HEK293 (cell line): ENCODE results near the gene PLEKHG2.

Source experiments
- CTCF ChIA-PET: fragments of 350-600 bp; formaldehyde crosslinking; extraction: SDS; loops from one replicate; lab custom pipeline; 2021; ENCODE audit warnings: antibody characterized with exemption; lab: Yijun Ruan, JAX
- POLR2A ChIA-PET: fragments of 300-600 bp; formaldehyde crosslinking; extraction: SDS; loops from one replicate; lab custom pipeline; 2020; ENCODE audit warnings: antibody characterized with exemption, inconsistent platforms; lab: Yijun Ruan, JAX
- H3K27ac ChIP-seq: fragments of 200-500 bp; sonication (Bioruptor generic); 2 replicates; pipeline ENCODE4 v1.5.1; 2014; ENCODE audit warnings: low read depth, low read length, control low read depth, inconsistent platforms; ENCODE audit errors: extremely low read depth
- H3K36me3 ChIP-seq, 2 experiments: fragments of 200-500 bp in 1 of 2; sonication (Bioruptor generic) in 1 of 2; 1 replicate in 1 of 2; 2 replicates in 1 of 2; pipeline ENCODE4 v1.5.1; 2014 to 2017; ENCODE audit warnings: inconsistent platforms in 2 of 2, low read length in 2 of 2; ENCODE audit not compliant: control insufficient read depth in 2 of 2, insufficient read depth in 1 of 2
- H3K4me1 ChIP-seq: fragments of 200-500 bp; sonication (Bioruptor generic); 2 replicates; pipeline ENCODE4 v1.5.1; 2014; ENCODE audit warnings: mild to moderate bottlenecking, low read length, inconsistent platforms; ENCODE audit not compliant: control insufficient read depth, insufficient read depth
- H3K4me3 ChIP-seq: 2 replicates; pipeline ENCODE4 v1.5.1; 2011; ENCODE audit warnings: low read depth, mild to moderate bottlenecking, control low read depth, low read length, moderate library complexity
- H3K9me3 ChIP-seq: fragments of 200-500 bp; sonication (Bioruptor generic); 2 replicates; pipeline ENCODE4 v1.5.1; 2014; ENCODE audit warnings: low read depth, low read length, inconsistent platforms; ENCODE audit not compliant: control insufficient read depth, insufficient read depth
- GLI2 ChIP-seq: fragments of 450-650 bp; formaldehyde crosslinking; IDR thresholded peaks from 2 replicates; pipeline ENCODE4; 2017; ENCODE audit warnings: missing biosample characterization, missing genetic modification characterization, low read depth, borderline replicate concordance
- GLIS2 ChIP-seq: fragments of 450-650 bp; formaldehyde crosslinking; IDR thresholded peaks from 2 replicates; pipeline ENCODE4 v1.5.1; 2016; ENCODE audit warnings: missing biosample characterization, missing genetic modification characterization
- HOXD13 ChIP-seq: sonication (generic); formaldehyde crosslinking; IDR thresholded peaks from 2 replicates; pipeline ENCODE4 v1.8.0; 2022; ENCODE audit warnings: missing genetic modification reagents, borderline replicate concordance
- IKZF3 ChIP-seq: fragments of 450-650 bp; IDR thresholded peaks from 2 replicates; pipeline ENCODE4 v1.5.0; 2018; ENCODE audit warnings: missing biosample characterization, mild to moderate bottlenecking, missing genetic modification characterization, moderate library complexity
- KLF17 ChIP-seq: fragments of 450-650 bp; formaldehyde crosslinking; IDR thresholded peaks from 2 replicates; pipeline ENCODE4 v1.5.1; 2016; ENCODE audit warnings: missing biosample characterization, missing genetic modification characterization
- PRDM4 ChIP-seq: fragments of 450-650 bp; formaldehyde crosslinking; IDR thresholded peaks from 2 replicates; pipeline ENCODE4 v1.5.1; 2017; ENCODE audit warnings: missing biosample characterization, missing genetic modification characterization
- ZBTB20 ChIP-seq: fragments of 450-650 bp; formaldehyde crosslinking; IDR thresholded peaks from 2 replicates; pipeline ENCODE4 v1.5.1; 2016; ENCODE audit warnings: missing biosample characterization, missing genetic modification characterization
- ZBTB21 ChIP-seq: fragments of 450-650 bp; formaldehyde crosslinking; IDR thresholded peaks from 2 replicates; pipeline ENCODE4 v1.5.1; 2017; ENCODE audit warnings: missing biosample characterization, missing genetic modification characterization
- ZNF121 ChIP-seq: fragments of 450-650 bp; formaldehyde crosslinking; IDR thresholded peaks from 2 replicates; pipeline ENCODE4 v1.5.1; 2016; ENCODE audit warnings: missing biosample characterization, missing genetic modification characterization
- ZNF132 ChIP-seq: fragments of 450-650 bp; formaldehyde crosslinking; IDR thresholded peaks from 2 replicates; pipeline ENCODE4 v1.5.1; 2017; ENCODE audit warnings: missing biosample characterization, missing genetic modification characterization, borderline replicate concordance
- ZNF175 ChIP-seq: fragments of 450-650 bp; formaldehyde crosslinking; IDR thresholded peaks from 2 replicates; pipeline ENCODE4 v1.5.1; 2016; ENCODE audit warnings: missing biosample characterization, missing genetic modification characterization
- ZNF184 ChIP-seq: fragments of 450-650 bp; IDR thresholded peaks from 2 replicates; pipeline ENCODE4 v1.5.1; 2018; ENCODE audit warnings: missing biosample characterization, mild to moderate bottlenecking, missing genetic modification characterization
- ZNF248 ChIP-seq: fragments of 450-650 bp; formaldehyde crosslinking; IDR thresholded peaks from 2 replicates; pipeline ENCODE4 v1.5.1; 2017; ENCODE audit warnings: missing biosample characterization, missing genetic modification characterization
- ZNF302 ChIP-seq: fragments of 450-650 bp; formaldehyde crosslinking; IDR thresholded peaks from 2 replicates; pipeline ENCODE4 v1.5.1; 2016; ENCODE audit warnings: missing biosample characterization, missing genetic modification characterization, low read depth
- ZNF555 ChIP-seq: fragments of 450-650 bp; formaldehyde crosslinking; conservative IDR thresholded peaks from 2 replicates; pipeline ENCODE4 v1.5.1; 2017; ENCODE audit warnings: missing biosample characterization, mild to moderate bottlenecking, missing genetic modification characterization, inconsistent platforms
- ZNF558 ChIP-seq: fragments of 450-650 bp; formaldehyde crosslinking; IDR thresholded peaks from 2 replicates; pipeline ENCODE4 v1.5.1; 2016; ENCODE audit warnings: missing biosample characterization, missing genetic modification characterization
- ZNF785 ChIP-seq: fragments of 450-650 bp; formaldehyde crosslinking; IDR thresholded peaks from 2 replicates; pipeline ENCODE4 v1.5.1; 2016; ENCODE audit warnings: missing biosample characterization, missing genetic modification characterization
- ZXDB ChIP-seq: fragments of 450-650 bp; formaldehyde crosslinking; IDR thresholded peaks from 2 replicates; pipeline ENCODE4 v1.5.1; 2016; ENCODE audit warnings: missing biosample characterization, missing genetic modification characterization
- TF ChIP-seq, protein P1 (sequence below): fragments of 450-650 bp; formaldehyde crosslinking; conservative IDR thresholded peaks from 2 replicates; pipeline ENCODE4 v1.5.1; 2016; ENCODE audit warnings: low read depth, missing biosample characterization, missing genetic modification characterization
- TF ChIP-seq, protein P2 (sequence below): fragments of 450-650 bp; formaldehyde crosslinking; IDR thresholded peaks from 2 replicates; pipeline ENCODE4 v1.5.1; 2017; ENCODE audit warnings: missing biosample characterization, missing genetic modification characterization
- TF ChIP-seq, protein P3 (sequence below): fragments of 450-650 bp; formaldehyde crosslinking; IDR thresholded peaks from 2 replicates; pipeline ENCODE4 v1.5.1; 2016; ENCODE audit warnings: missing biosample characterization, missing genetic modification characterization, low read depth

The PLEKHG2 gene

DNA sequence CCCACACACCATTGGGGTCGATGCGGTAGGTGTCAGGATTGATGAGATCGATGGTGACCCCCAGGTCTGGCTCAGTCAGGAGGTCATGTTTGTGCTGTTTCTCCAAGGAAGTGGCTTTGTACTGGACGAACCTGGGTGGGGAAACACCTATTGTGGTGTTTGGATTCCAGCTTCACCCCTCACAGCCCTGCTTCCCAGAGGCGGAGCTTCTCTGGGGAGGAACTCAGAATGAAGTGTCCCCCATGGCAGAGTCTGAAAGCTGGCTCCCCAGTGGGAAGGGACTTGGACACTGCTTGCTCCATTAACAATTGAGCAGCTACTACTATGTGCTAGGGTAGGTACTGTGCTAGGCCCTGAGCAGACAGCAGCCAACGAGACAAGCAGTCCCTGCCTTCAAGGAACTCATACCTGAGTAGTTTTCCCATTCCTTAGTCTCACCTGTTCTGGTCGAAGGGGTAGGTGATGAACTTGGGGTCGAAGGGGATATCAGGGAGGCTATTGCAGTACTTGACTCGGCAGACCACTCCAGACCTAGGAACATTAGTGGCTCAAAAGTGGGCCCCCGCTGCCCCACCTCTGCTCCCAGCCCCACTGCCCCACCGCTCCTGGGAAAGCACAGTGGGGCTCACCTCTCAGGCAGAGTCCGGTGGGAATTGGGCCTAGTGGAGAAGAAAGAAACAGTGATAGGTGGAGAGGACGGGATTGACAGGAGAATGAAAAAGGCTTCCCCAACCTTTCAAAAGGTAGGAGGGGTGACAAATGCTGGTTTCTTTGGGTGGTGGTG, 22.6 kb upstream of the PLEKHG2 start:
- peaks cover 62 to 70% of the 10 kb centered on the region in 2 experiments for H3K36me3 ChIP-seq
- POLR2A ChIA-PET, result interaction anchor here (0.5 to 5.3 kb wide), 5 partner anchors 13 to 54 kb away, joined by 4 to 175 read pairs (median 6); partner anchors contain the start of genes RPS16 and ZFP36
- TF ChIP-seq ZNF555, result no peak
- TF ChIP-seq ZNF558, result no peak
- no peak for TF ChIP-seq ZNF175 (tag by site-specific recombination)
- no peak for TF ChIP-seq ZNF785
- TF ChIP-seq ZNF302 (tag by site-specific recombination), result no peak
- CTCF ChIA-PET, result interaction anchor here (0.6 to 2.5 kb wide), 4 partner anchors 12 to 57 kb away, joined by 3 to 10 read pairs (median 3); no protein-coding TSS in a partner anchor
- peaks cover 21% of the 10 kb centered on the region for H3K4me1 ChIP-seq
- peak overlapping the region; percentile 97 for H3K27ac ChIP-seq
- H3K9me3 ChIP-seq, result no peaks in the 10 kb centered on the region
- peak overlapping the region; percentile 68 for H3K4me3 ChIP-seq

GRCh38 chr19:39390451-39390750, 22.1 kb upstream of the PLEKHG2 start:
- peaks cover 21% of the 10 kb centered on the region for H3K4me1 ChIP-seq
- CTCF ChIA-PET, result interaction anchor here (0.6 to 2.5 kb wide), 11 partner anchors 13 to 460 kb away, joined by 3 to 29 read pairs (median 4); partner anchors contain the start of genes PLEKHG2, SAMD4B and SARS2
- peaks cover 62 to 69% of the 10 kb centered on the region in 2 experiments for H3K36me3 ChIP-seq
- peak overlapping the region; percentile 97 for H3K27ac ChIP-seq
- TF ChIP-seq, protein P1, sequence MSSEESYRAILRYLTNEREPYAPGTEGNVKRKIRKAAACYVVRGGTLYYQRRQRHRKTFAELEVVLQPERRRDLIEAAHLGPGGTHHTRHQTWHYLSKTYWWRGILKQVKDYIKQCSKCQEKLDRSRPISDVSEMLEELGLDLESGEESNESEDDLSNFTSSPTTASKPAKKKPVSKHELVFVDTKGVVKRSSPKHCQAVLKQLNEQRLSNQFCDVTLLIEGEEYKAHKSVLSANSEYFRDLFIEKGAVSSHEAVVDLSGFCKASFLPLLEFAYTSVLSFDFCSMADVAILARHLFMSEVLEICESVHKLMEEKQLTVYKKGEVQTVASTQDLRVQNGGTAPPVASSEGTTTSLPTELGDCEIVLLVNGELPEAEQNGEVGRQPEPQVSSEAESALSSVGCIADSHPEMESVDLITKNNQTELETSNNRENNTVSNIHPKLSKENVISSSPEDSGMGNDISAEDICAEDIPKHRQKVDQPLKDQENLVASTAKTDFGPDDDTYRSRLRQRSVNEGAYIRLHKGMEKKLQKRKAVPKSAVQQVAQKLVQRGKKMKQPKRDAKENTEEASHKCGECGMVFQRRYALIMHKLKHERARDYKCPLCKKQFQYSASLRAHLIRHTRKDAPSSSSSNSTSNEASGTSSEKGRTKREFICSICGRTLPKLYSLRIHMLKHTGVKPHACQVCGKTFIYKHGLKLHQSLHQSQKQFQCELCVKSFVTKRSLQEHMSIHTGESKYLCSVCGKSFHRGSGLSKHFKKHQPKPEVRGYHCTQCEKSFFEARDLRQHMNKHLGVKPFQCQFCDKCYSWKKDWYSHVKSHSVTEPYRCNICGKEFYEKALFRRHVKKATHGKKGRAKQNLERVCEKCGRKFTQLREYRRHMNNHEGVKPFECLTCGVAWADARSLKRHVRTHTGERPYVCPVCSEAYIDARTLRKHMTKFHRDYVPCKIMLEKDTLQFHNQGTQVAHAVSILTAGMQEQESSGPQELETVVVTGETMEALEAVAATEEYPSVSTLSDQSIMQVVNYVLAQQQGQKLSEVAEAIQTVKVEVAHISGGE (tag by site-specific recombination), result no peak
- peak; percentile 100; the same call in 1 of the 2 replicates for TF ChIP-seq ZBTB21 (tag by site-specific recombination)
- TF ChIP-seq ZNF248 (tag by site-specific recombination), result peak; percentile 3; the same call in 1 of the 2 replicates
- TF ChIP-seq ZBTB20 (tag by site-specific recombination), result no peak
- TF ChIP-seq HOXD13, result 0 out of 2 replicates have a peak, but pooled peaks have one; percentile 31
- peak; percentile 66; the same call in 1 of the 2 replicates for TF ChIP-seq ZNF184 (tag by site-specific recombination)
- no peak for TF ChIP-seq ZXDB (tag by site-specific recombination)
- no peak for TF ChIP-seq GLIS2 (tag by site-specific recombination)
- 0 out of 2 replicates have a peak, but pooled peaks have one; percentile 39 for TF ChIP-seq IKZF3 (tag by site-specific recombination)
- TF ChIP-seq KLF17 (tag by site-specific recombination), result no peak
- TF ChIP-seq, protein P2, sequence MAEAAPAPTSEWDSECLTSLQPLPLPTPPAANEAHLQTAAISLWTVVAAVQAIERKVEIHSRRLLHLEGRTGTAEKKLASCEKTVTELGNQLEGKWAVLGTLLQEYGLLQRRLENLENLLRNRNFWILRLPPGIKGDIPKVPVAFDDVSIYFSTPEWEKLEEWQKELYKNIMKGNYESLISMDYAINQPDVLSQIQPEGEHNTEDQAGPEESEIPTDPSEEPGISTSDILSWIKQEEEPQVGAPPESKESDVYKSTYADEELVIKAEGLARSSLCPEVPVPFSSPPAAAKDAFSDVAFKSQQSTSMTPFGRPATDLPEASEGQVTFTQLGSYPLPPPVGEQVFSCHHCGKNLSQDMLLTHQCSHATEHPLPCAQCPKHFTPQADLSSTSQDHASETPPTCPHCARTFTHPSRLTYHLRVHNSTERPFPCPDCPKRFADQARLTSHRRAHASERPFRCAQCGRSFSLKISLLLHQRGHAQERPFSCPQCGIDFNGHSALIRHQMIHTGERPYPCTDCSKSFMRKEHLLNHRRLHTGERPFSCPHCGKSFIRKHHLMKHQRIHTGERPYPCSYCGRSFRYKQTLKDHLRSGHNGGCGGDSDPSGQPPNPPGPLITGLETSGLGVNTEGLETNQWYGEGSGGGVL, result peak; percentile 79; the same call in 1 of the 2 replicates
- no peak for TF ChIP-seq ZNF132 (tag by site-specific recombination)
- TF ChIP-seq, protein P3, sequence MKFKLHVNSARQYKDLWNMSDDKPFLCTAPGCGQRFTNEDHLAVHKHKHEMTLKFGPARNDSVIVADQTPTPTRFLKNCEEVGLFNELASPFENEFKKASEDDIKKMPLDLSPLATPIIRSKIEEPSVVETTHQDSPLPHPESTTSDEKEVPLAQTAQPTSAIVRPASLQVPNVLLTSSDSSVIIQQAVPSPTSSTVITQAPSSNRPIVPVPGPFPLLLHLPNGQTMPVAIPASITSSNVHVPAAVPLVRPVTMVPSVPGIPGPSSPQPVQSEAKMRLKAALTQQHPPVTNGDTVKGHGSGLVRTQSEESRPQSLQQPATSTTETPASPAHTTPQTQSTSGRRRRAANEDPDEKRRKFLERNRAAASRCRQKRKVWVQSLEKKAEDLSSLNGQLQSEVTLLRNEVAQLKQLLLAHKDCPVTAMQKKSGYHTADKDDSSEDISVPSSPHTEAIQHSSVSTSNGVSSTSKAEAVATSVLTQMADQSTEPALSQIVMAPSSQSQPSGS, result peak; percentile 98
- 0 out of 2 replicates have a peak, but pooled peaks have one; percentile 85 for TF ChIP-seq ZNF121
- no peak for TF ChIP-seq PRDM4
- TF ChIP-seq GLI2 (tag by site-specific recombination), result no peak
- POLR2A ChIA-PET, result interaction anchor here (0.6 to 5.3 kb wide), 29 partner anchors 8 to 268 kb away, joined by 3 to 175 read pairs (median 5); partner anchors contain the start of genes EID2B, PAK4, PLEKHG2 and RPS16
- no peaks in the 10 kb centered on the region for H3K9me3 ChIP-seq
- peak overlapping the region; percentile 68 for H3K4me3 ChIP-seq
